ENCODE measurements around the gene CSPG4.
A peak's percentile ranks its signal among the peaks of the same experiment; 100 is the strongest.

Gene CSPG4

DNA sequence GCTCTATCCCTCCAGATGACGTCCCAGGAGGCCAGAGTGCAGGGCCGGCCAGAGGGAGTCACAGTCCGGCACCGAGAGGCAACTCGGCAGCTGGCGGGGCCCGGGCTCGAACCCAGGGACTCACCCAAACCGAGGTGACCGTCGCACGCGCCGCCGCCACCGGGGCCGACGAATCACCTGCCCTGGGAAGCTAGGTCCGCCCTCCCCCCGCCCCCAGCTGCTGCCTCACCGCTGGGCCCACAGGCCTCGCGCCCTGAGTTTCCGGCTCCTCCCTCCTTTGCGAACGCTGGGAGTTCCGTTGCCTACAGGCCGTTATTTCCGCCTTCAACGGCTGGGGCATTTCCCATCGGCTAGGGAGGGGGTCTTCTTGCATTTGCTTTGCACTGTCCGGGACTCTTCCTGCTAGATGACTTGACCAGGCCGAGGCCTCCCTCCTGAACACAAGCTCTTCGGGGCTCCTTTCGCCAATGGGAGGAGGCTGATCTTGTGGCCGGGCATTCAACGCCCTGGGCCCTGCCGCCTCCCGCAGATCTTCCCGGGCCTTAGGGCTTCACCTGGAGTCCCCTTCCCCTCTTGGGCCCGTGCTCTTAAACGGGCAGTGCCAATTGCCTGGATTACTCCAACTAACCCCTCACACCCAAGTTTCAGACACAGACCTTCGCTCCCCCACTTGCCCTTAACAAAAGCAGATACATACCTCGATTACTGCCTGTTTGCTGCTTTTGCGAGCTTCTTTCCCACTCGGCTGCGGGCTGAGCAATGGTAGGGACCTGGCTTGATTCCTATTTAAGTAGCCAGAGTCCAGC lies 86.9 kb downstream of the CSPG4 start, which contains the start of gene SNUPN:
Gene SNUPN (minus strand): TSS at position 184 of the 806 bp plus-strand sequence. CDS start 4,674 bp downstream, outside the sequence.
- TF ChIP-seq SPI1 (IDR thresholded peaks at IDR 0.05; ENCODE audit: borderline replicate concordance, low read depth): 0 out of 2 replicates have a peak, but pooled peaks have one; percentile 23
- TF ChIP-seq GABPA (IDR thresholded peaks at IDR 0.05; ENCODE audit: low read depth): peak; percentile 61
- TF ChIP-seq, protein P1, sequence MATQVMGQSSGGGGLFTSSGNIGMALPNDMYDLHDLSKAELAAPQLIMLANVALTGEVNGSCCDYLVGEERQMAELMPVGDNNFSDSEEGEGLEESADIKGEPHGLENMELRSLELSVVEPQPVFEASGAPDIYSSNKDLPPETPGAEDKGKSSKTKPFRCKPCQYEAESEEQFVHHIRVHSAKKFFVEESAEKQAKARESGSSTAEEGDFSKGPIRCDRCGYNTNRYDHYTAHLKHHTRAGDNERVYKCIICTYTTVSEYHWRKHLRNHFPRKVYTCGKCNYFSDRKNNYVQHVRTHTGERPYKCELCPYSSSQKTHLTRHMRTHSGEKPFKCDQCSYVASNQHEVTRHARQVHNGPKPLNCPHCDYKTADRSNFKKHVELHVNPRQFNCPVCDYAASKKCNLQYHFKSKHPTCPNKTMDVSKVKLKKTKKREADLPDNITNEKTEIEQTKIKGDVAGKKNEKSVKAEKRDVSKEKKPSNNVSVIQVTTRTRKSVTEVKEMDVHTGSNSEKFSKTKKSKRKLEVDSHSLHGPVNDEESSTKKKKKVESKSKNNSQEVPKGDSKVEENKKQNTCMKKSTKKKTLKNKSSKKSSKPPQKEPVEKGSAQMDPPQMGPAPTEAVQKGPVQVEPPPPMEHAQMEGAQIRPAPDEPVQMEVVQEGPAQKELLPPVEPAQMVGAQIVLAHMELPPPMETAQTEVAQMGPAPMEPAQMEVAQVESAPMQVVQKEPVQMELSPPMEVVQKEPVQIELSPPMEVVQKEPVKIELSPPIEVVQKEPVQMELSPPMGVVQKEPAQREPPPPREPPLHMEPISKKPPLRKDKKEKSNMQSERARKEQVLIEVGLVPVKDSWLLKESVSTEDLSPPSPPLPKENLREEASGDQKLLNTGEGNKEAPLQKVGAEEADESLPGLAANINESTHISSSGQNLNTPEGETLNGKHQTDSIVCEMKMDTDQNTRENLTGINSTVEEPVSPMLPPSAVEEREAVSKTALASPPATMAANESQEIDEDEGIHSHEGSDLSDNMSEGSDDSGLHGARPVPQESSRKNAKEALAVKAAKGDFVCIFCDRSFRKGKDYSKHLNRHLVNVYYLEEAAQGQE (IDR thresholded peaks at IDR 0.05; ENCODE audit: insufficient replicate concordance, low read depth): no peak
- TF ChIP-seq, protein P2, sequence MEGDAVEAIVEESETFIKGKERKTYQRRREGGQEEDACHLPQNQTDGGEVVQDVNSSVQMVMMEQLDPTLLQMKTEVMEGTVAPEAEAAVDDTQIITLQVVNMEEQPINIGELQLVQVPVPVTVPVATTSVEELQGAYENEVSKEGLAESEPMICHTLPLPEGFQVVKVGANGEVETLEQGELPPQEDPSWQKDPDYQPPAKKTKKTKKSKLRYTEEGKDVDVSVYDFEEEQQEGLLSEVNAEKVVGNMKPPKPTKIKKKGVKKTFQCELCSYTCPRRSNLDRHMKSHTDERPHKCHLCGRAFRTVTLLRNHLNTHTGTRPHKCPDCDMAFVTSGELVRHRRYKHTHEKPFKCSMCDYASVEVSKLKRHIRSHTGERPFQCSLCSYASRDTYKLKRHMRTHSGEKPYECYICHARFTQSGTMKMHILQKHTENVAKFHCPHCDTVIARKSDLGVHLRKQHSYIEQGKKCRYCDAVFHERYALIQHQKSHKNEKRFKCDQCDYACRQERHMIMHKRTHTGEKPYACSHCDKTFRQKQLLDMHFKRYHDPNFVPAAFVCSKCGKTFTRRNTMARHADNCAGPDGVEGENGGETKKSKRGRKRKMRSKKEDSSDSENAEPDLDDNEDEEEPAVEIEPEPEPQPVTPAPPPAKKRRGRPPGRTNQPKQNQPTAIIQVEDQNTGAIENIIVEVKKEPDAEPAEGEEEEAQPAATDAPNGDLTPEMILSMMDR (IDR thresholded peaks at IDR 0.05; ENCODE audit: insufficient read depth, low read length): no peak
- peak; percentile 85 for TF ChIP-seq POLR2AphosphoS5 (IDR thresholded peaks at IDR 0.05; ENCODE audit: low read depth)
- Histone ChIP-seq H3K27ac (replicated peaks) (peak within 1 kb of the TSS; percentile 97), H3K4me3 (replicated peaks; ENCODE audit: insufficient read depth, low read length) (peak within 1 kb of the TSS; percentile 85), H3K27me3 (ENCODE audit: insufficient read depth, poor library complexity, severe bottlenecking) (no peaks in the 10 kb centered on the region)
- DNase-seq (ENCODE audit: low read depth in 1 of 2, low spot score in 1 of 2): peak; percentile 92 to 97
